Esophagus muscularis mucosa (tissue), 4 donors: Measurements from ENCODE around the gene PIH1D1.

Source experiments
- EP300 ChIP-seq: sonication (generic); formaldehyde crosslinking; IDR thresholded peaks from one replicate; pipeline ENCODE4 v1.6.1; 2017; ENCODE audit warnings: antibody characterized with exemption
- POLR2A ChIP-seq: fragments of 450-650 bp; IDR thresholded peaks from one replicate; pipeline ENCODE4 v1.6.1; 2017; ENCODE audit warnings: antibody characterized with exemption, moderate library complexity, mild to moderate bottlenecking, low read depth
- TF ChIP-seq, protein P1 (sequence below), 3 experiments: fragments of 200-600 bp in 2 of 3; fragments of 450-650 bp in 1 of 3; sonication (generic) in 2 of 3; IDR thresholded peaks; one replicate each; pipeline ENCODE4 v1.5.1; 2017 to 2019; ENCODE audit warnings: antibody characterized with exemption in 3 of 3, mild to moderate bottlenecking in 2 of 3, moderate library complexity in 1 of 3

GRCh38 chr19:49421039-49421877 lies 30.4 kb downstream of the PIH1D1 start:
- TF ChIP-seq, protein P1, sequence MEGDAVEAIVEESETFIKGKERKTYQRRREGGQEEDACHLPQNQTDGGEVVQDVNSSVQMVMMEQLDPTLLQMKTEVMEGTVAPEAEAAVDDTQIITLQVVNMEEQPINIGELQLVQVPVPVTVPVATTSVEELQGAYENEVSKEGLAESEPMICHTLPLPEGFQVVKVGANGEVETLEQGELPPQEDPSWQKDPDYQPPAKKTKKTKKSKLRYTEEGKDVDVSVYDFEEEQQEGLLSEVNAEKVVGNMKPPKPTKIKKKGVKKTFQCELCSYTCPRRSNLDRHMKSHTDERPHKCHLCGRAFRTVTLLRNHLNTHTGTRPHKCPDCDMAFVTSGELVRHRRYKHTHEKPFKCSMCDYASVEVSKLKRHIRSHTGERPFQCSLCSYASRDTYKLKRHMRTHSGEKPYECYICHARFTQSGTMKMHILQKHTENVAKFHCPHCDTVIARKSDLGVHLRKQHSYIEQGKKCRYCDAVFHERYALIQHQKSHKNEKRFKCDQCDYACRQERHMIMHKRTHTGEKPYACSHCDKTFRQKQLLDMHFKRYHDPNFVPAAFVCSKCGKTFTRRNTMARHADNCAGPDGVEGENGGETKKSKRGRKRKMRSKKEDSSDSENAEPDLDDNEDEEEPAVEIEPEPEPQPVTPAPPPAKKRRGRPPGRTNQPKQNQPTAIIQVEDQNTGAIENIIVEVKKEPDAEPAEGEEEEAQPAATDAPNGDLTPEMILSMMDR (IDR thresholded peaks at IDR 0.05) = no peak
- TF ChIP-seq POLR2A = no peak
- TF ChIP-seq EP300 = no peak
